Mesothelial cell of epicardium (in vitro differentiated cells): Measurements from ENCODE around the gene B4GALT1. TPM values are rescaled to one million over a fixed set of nuclear protein-coding genes. Genes with fewer than 3 reads are reported as not detected.

ENCODE experiments used
- DNase-seq, 2 experiments: peaks; one replicate each; pipeline ENCODE4 v3.0.0; 2021; ENCODE audit warnings: low spot score in 2 of 2; ENCODE audit not compliant: unreplicated experiment in 2 of 2
- H3K27ac Mint-ChIP-seq: 2 replicates; pipeline ENCODE4 v1.8.0; 2021; ENCODE audit warnings: mixed read lengths
- H3K27me3 Mint-ChIP-seq: 2 replicates; pipeline ENCODE4 v1.8.0; 2021; ENCODE audit warnings: low read depth, mixed read lengths
- H3K36me3 Mint-ChIP-seq: 2 replicates; pipeline ENCODE4 v1.8.0; 2021; ENCODE audit warnings: mixed read lengths
- H3K4me1 Mint-ChIP-seq: 2 replicates; pipeline ENCODE4 v1.8.0; 2021; ENCODE audit warnings: mixed read lengths
- H3K4me3 Mint-ChIP-seq: 2 replicates; pipeline ENCODE4 v1.8.0; 2021; ENCODE audit warnings: mild to moderate bottlenecking, moderate library complexity, mixed read lengths
- H3K9me3 Mint-ChIP-seq: 2 replicates; pipeline ENCODE4 v1.8.0; 2021; ENCODE audit warnings: mixed read lengths
- CTCF ChIP-seq: fragments of 200-600 bp; sonication (generic); IDR thresholded peaks from one replicate; pipeline ENCODE4 v1.5.0; 2021; ENCODE audit warnings: antibody characterized with exemption; ENCODE audit not compliant: unreplicated experiment
- total RNA-seq: library from RNA; stranded (reverse); gene quantifications from 3 replicates; pipeline ENCODE4 v1.2.1, GENCODE V29; 2021

Gene B4GALT1
- total RNA-seq, 1 donor from 2014 or later, result 78.3 TPM

DNA sequence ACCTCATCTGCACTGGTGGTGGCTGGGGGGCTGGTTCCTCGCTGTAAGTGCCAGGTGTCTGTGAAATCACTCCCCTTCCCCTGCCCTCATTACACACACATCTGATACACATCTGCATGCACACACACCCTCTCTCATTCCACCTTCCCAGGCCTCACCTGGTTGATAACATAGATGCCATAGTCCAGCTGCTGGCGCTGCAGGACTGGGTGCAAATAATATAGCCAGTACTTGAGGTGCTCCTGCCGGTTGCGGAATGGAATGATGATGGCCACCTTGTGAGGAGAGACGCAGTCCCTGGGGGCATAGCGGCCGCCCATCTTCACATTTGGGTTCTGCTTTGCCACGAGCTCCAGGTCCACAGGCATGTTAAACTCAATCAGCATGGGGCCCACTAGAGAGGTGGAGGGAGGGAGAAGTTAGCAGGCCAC is 32.1 kb downstream of the B4GALT1 start:
- no peaks in the 10 kb centered on the region for H3K27me3 Mint-ChIP-seq
- DNase-seq, result no peak
- H3K36me3 Mint-ChIP-seq, result peaks cover 13% of the 10 kb centered on the region
- TF ChIP-seq CTCF, result no peak
- H3K4me3 Mint-ChIP-seq, result no peak overlapping the region
- no peak overlapping the region for H3K27ac Mint-ChIP-seq
- H3K9me3 Mint-ChIP-seq, result no peaks in the 10 kb centered on the region
- H3K4me1 Mint-ChIP-seq, result peaks cover 39% of the 10 kb centered on the region

DNA sequence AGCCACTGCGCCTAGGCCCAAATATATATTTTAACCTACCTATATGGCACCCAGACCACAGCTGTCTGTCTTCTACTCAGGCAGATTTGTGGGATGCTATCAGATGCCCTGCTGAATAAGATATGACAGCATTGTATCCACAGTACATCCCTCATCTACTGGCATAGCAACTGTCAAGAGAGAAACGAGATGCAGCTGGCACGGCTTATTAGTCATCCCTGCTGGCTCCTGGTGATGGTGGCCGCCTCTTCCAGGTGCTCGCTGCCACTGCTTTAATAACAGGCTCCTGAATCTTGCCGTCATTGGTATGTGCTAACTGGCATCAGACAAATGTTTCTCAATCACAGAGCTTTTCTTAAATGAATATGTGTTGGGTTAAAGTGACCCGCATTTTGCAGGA is 34.0 kb downstream of the B4GALT1 start:
- no peak for TF ChIP-seq CTCF
- H3K4me1 Mint-ChIP-seq, result peaks cover 31% of the 10 kb centered on the region
- peaks cover 19% of the 10 kb centered on the region for H3K36me3 Mint-ChIP-seq
- H3K4me3 Mint-ChIP-seq, result no peak overlapping the region
- DNase-seq, result no peak
- H3K27ac Mint-ChIP-seq, result no peak overlapping the region
- H3K9me3 Mint-ChIP-seq, result no peaks in the 10 kb centered on the region
- no peaks in the 10 kb centered on the region for H3K27me3 Mint-ChIP-seq

- no peak for DNase-seq
- Mint-ChIP-seq H3K4me3 (no peak overlapping the region), H3K36me3 (peaks cover 28% of the 10 kb centered on the region), H3K4me1 (peaks cover 27% of the 10 kb centered on the region), H3K9me3 (no peaks in the 10 kb centered on the region), H3K27me3 (no peaks in the 10 kb centered on the region), H3K27ac (peak overlapping the region; percentile 17)
- no peak for TF ChIP-seq CTCF
These were observed 35.1 kb downstream of the B4GALT1 start for GRCh38 chr9:33131790-33132772.

DNA sequence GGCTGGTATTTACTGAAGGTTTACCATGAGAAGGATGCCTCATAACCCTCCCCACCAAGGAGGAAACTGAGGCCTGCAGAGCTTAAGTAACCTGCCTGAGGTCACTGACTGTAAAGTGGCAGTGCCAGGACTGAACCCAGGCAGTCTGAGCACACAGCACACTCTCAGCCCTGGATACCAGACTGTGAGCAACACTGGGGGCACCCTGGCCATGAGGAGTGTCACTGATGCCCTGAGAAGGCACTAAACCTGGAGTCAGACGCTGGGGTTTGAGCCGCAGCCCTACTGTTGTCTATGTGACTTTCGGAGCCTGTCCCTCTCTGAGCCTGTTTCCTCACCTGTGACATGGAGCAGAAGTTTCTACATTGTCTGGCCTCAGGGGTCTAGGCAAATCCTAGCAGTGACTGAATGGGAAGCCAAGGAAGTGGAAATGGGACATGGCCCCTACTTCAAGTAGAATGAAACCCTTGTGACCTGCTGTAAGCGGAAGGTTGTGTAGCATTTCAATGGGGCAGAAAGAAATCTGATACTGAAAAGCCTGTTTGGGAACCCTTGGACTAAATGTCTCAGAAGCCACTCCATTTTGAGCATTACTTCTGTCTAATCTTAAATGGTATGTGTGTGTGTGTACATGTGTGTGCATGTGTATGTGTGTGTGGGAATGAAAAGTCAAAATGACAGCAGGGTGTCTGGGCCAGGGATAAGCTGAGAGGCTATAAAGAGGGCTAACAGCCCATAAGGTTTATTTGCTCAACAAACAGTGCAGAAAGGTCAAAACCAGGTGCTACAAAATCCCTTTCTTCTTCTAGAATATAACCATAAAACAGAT is 36.0 kb downstream of the B4GALT1 start:
- Mint-ChIP-seq H3K27ac (peak overlapping the region; percentile 24), H3K4me1 (peaks cover 21% of the 10 kb centered on the region), H3K4me3 (no peak overlapping the region), H3K36me3 (peaks cover 28% of the 10 kb centered on the region), H3K9me3 (no peaks in the 10 kb centered on the region), H3K27me3 (no peaks in the 10 kb centered on the region)
- no peak for DNase-seq
- no peak for TF ChIP-seq CTCF

- DNase-seq, result no peak
- Mint-ChIP-seq H3K4me3 (no peak overlapping the region), H3K27ac (peak overlapping the region; percentile 63), H3K4me1 (peaks cover 14% of the 10 kb centered on the region), H3K27me3 (no peaks in the 10 kb centered on the region), H3K36me3 (peaks cover 28% of the 10 kb centered on the region), H3K9me3 (no peaks in the 10 kb centered on the region)
- TF ChIP-seq CTCF, result no peak
These were observed 37.0 kb downstream of the B4GALT1 start for GRCh38 chr9:33129886-33130881.
